Sigmoid colon (tissue), 4 donors: ENCODE measurements around the gene CTNNBL1.

Source experiments
- POLR2A ChIP-seq, 2 donors: fragments of 450-650 bp; IDR thresholded peaks; one replicate each; pipeline ENCODE4 v1.6.1; 2016; ENCODE audit warnings: antibody characterized with exemption in 2 of 2, mild to moderate bottlenecking in 2 of 2, moderate library complexity in 2 of 2
- POLR2AphosphoS5 ChIP-seq, 4 donors: sonication (generic); formaldehyde crosslinking; IDR thresholded peaks; one replicate each; pipeline ENCODE4 v1.6.1; 2017; ENCODE audit warnings: antibody characterized with exemption in 4 of 4
- TF ChIP-seq, protein P1 (sequence below), 4 experiments: fragments of 450-650 bp in 3 of 4; fragments of 200-600 bp in 1 of 4; IDR thresholded peaks; one replicate each; pipeline ENCODE4 v1.5.1; 2016 to 2019; ENCODE audit warnings: antibody characterized with exemption in 4 of 4, mild to moderate bottlenecking in 3 of 4, moderate library complexity in 2 of 4

DNA sequence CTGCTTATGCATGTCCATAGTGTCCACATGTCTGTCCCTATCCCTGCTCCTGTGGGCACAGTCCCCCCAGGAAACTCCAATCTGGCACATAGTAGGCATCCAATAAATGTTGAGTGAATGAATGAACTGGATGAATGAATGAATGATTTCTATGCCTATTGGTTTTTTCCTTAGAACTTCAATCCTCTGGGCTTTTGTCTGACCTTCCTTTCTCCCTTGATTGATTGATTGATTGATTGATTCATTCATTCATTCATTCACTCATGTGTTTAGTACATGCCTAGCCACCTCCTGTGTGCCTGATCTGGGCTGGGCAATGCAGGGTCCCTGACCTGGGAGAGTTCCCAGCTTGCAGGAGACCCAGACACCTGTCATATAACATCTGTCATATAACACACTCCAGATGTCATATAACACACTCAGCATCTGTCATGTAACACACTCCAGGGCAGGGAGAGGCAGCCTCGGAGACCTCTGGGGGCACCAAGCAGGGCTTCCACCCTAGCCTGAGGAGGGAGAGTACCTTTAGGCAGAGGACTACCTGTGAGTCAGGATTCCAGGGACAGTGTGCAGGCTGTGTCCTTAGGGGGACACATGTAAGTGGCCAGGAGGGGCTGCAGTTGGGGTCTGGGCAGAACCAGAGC is 227.0 kb downstream of the CTNNBL1 start:
- TF ChIP-seq POLR2AphosphoS5 (IDR thresholded peaks at IDR 0.05) (no peak), POLR2A (IDR thresholded peaks at IDR 0.05) (no peak)
- TF ChIP-seq, protein P1, sequence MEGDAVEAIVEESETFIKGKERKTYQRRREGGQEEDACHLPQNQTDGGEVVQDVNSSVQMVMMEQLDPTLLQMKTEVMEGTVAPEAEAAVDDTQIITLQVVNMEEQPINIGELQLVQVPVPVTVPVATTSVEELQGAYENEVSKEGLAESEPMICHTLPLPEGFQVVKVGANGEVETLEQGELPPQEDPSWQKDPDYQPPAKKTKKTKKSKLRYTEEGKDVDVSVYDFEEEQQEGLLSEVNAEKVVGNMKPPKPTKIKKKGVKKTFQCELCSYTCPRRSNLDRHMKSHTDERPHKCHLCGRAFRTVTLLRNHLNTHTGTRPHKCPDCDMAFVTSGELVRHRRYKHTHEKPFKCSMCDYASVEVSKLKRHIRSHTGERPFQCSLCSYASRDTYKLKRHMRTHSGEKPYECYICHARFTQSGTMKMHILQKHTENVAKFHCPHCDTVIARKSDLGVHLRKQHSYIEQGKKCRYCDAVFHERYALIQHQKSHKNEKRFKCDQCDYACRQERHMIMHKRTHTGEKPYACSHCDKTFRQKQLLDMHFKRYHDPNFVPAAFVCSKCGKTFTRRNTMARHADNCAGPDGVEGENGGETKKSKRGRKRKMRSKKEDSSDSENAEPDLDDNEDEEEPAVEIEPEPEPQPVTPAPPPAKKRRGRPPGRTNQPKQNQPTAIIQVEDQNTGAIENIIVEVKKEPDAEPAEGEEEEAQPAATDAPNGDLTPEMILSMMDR (IDR thresholded peaks at IDR 0.05): no peak
